KMS-11 (cell line): ENCODE data around the gene EFNA1.
"Not testable (repeated sequence)": the region's sequence is repeated elsewhere in the genome, so short reads cannot be mapped to it uniquely, and the experiment has no call there.

Source experiments
- H2AFZ ChIP-seq: fragments of 200-600 bp; sonication (generic); 2 replicates; pipeline ENCODE4 v1.6.1; 2016; ENCODE audit warnings: antibody characterized with exemption, mixed run types, low read depth
- H3K27ac ChIP-seq: fragments of 200-600 bp; sonication (generic); 2 replicates; pipeline ENCODE4 v1.6.1; 2016; ENCODE audit warnings: mild to moderate bottlenecking, mixed run types
- H3K27me3 ChIP-seq: fragments of 200-600 bp; sonication (generic); 2 replicates; pipeline ENCODE4 v1.6.1; 2017; ENCODE audit warnings: mild to moderate bottlenecking, low read depth, mixed run types, moderate library complexity; ENCODE audit not compliant: insufficient read depth
- H3K36me3 ChIP-seq: fragments of 200-600 bp; sonication (generic); 2 replicates; pipeline ENCODE4 v1.6.1; 2017; ENCODE audit warnings: mild to moderate bottlenecking, mixed run types; ENCODE audit not compliant: insufficient read depth
- H3K4me1 ChIP-seq: fragments of 200-600 bp; sonication (generic); 2 replicates; pipeline ENCODE4 v1.6.1; 2016; ENCODE audit warnings: mild to moderate bottlenecking, low read depth, mixed run types; ENCODE audit not compliant: poor library complexity, severe bottlenecking
- H3K4me2 ChIP-seq: fragments of 200-600 bp; sonication (generic); 2 replicates; pipeline ENCODE4 v1.7.0; 2016; ENCODE audit warnings: mild to moderate bottlenecking, mixed run types
- H3K4me3 ChIP-seq: fragments of 200-600 bp; sonication (generic); IDR thresholded peaks from 2 replicates; pipeline ENCODE4 v1.6.1; 2017; ENCODE audit warnings: low read depth, low read length, mixed read lengths; ENCODE audit not compliant: insufficient read depth
- H3K79me2 ChIP-seq: fragments of 200-600 bp; sonication (generic); 2 replicates; pipeline ENCODE4 v1.6.1; 2016; ENCODE audit warnings: low read depth, mixed run types; ENCODE audit not compliant: insufficient read depth
- H3K9ac ChIP-seq: fragments of 200-600 bp; sonication (generic); 2 replicates; pipeline ENCODE4 v1.6.1; 2016; ENCODE audit warnings: mild to moderate bottlenecking, mixed run types
- H4K20me1 ChIP-seq: fragments of 200-600 bp; sonication (generic); 2 replicates; pipeline ENCODE4 v1.6.1; 2016; ENCODE audit warnings: mild to moderate bottlenecking, mixed run types; ENCODE audit not compliant: insufficient read depth
- TF ChIP-seq, protein P1 (sequence below): fragments of 200-600 bp; sonication (generic); conservative IDR thresholded peaks from 2 replicates; pipeline ENCODE4 v1.6.1; 2017; ENCODE audit warnings: low read depth, mild to moderate bottlenecking, antibody characterized with exemption, low read length, moderate library complexity, mixed read lengths

The EFNA1 gene

DNA sequence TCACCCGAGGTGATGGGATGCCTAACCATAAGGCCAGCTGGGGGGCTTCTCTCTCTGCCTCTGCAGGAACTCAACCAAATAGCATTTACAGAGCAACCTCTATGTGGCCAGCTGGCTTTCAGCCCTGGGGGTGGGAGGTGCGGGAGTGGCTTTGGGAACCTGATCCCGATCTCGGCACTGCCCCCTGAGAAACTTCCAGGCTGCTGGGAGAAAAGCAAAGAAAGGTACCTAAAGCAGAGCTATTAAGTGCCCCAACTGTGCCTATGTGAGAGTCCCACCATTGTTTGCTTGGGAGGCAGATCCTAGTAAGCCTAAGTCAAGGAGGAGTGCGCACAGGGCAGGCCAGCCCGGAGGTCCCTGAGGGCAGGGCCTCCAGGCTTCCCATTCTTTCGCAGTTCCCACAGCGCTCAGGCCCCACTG, 38.4 kb downstream of the EFNA1 start:
- H3K27ac ChIP-seq, result no peak overlapping the region
- no peak overlapping the region for H3K9ac ChIP-seq
- H2AFZ ChIP-seq, result no peak overlapping the region
- no peaks in the 10 kb centered on the region for H4K20me1 ChIP-seq
- H3K27me3 ChIP-seq, result no peaks in the 10 kb centered on the region
- peaks cover 7% of the 10 kb centered on the region for H3K4me1 ChIP-seq
- no peaks in the 10 kb centered on the region; the same call in 1 of the 2 replicates for H3K36me3 ChIP-seq
- H3K4me2 ChIP-seq, result no peak overlapping the region
- TF ChIP-seq, protein P1, sequence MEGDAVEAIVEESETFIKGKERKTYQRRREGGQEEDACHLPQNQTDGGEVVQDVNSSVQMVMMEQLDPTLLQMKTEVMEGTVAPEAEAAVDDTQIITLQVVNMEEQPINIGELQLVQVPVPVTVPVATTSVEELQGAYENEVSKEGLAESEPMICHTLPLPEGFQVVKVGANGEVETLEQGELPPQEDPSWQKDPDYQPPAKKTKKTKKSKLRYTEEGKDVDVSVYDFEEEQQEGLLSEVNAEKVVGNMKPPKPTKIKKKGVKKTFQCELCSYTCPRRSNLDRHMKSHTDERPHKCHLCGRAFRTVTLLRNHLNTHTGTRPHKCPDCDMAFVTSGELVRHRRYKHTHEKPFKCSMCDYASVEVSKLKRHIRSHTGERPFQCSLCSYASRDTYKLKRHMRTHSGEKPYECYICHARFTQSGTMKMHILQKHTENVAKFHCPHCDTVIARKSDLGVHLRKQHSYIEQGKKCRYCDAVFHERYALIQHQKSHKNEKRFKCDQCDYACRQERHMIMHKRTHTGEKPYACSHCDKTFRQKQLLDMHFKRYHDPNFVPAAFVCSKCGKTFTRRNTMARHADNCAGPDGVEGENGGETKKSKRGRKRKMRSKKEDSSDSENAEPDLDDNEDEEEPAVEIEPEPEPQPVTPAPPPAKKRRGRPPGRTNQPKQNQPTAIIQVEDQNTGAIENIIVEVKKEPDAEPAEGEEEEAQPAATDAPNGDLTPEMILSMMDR, result no peak
- no peaks in the 10 kb centered on the region for H3K79me2 ChIP-seq
- no peak overlapping the region for H3K4me3 ChIP-seq

- H3K4me2 ChIP-seq, result no peak overlapping the region
- H3K27me3 ChIP-seq, result no peaks in the 10 kb centered on the region
- no peaks in the 10 kb centered on the region; the same call in 1 of the 2 replicates for H3K36me3 ChIP-seq
- TF ChIP-seq, protein P1, result no peak
- peak overlapping the region; percentile 12; the same call in 1 of the 2 replicates for H2AFZ ChIP-seq
- H3K4me3 ChIP-seq, result no peak overlapping the region
- H3K27ac ChIP-seq, result no peak overlapping the region
- no peak overlapping the region for H3K9ac ChIP-seq
- no peaks in the 10 kb centered on the region for H4K20me1 ChIP-seq
- peaks cover 3% of the 10 kb centered on the region; the same call in 1 of the 2 replicates for H3K79me2 ChIP-seq
- H3K4me1 ChIP-seq, result peaks cover 11% of the 10 kb centered on the region
These were observed 38.9 kb downstream of the EFNA1 start for GRCh38 chr1:155166471-155167165.

- H3K27me3 ChIP-seq, result no peaks in the 10 kb centered on the region
- no peaks in the 10 kb centered on the region; the same call in 1 of the 2 replicates for H3K36me3 ChIP-seq
- no peaks in the 10 kb centered on the region for H4K20me1 ChIP-seq
- peaks cover 11% of the 10 kb centered on the region for H3K79me2 ChIP-seq
- H3K4me1 ChIP-seq, result peaks cover 19% of the 10 kb centered on the region
- TF ChIP-seq, protein P1, result peak; percentile 100
- H2AFZ ChIP-seq, result peak overlapping the region; percentile 47
- peak overlapping the region; percentile 46 for H3K4me2 ChIP-seq
- no peak overlapping the region for H3K27ac ChIP-seq
- H3K9ac ChIP-seq, result no peak overlapping the region
- H3K4me3 ChIP-seq, result peak overlapping the region; percentile 90
These were observed 39.8 kb downstream of the EFNA1 start for GRCh38 chr1:155167166-155168104.

DNA sequence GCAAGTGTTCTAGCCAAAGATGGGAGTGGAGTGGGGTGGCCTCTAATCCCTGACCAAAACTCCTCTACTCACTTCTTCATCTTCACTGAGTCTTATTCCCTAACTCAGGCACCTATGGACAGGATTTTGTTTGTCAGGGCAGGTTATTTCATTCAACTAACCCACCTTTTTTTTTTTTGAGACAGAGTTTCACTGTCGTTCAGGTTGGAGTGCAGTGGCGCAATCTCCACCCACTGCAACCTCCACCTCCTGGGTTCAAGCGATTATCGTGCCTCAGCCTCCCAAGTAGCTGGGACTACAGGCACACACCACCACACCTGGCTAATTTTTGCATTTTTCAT, 40.4 kb downstream of the EFNA1 start:
- H3K27ac ChIP-seq, H4K20me1 ChIP-seq, H3K36me3 ChIP-seq, H3K9ac ChIP-seq, H3K27me3 ChIP-seq: not testable (repeated sequence)
- peak overlapping the region; percentile 46; the same call in 1 of the 2 replicates for H3K4me2 ChIP-seq
- H2AFZ ChIP-seq, result peak overlapping the region; percentile 47; the same call in 1 of the 2 replicates
- H3K79me2 ChIP-seq, result peaks cover 18% of the 10 kb centered on the region
- peak overlapping the region; percentile 90 for H3K4me3 ChIP-seq
- H3K4me1 ChIP-seq, result peaks cover 20% of the 10 kb centered on the region
- TF ChIP-seq, protein P1, result peak; percentile 76
